ENCODE data around the gene INPP5F.

Gene INPP5F

DNA sequence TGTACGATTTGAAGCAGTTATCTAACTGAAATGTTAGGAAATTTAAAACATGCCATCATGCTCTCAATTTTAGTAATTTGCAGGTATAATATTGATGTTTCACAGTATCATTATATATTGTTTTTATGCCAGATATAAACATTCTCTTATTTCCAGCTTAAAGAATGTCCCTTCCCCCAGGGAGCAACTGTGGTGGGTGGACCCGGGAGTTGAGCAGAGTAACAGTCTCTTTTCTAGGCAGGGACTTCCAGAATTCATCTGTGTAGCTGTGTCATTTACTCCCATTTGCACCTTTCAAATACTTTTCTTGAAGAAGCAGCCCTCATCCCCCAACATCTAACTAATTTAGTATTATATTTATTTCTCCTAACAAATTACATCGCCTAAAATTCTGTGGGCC is 9.6 kb downstream of the INPP5F start:
- H3K9ac ChIP-seq (ENCODE audit: low read length) = no peak overlapping the region
- H3F3A ChIP-seq (ENCODE audit: insufficient read depth, low read length) = no peaks in the 10 kb centered on the region
- H3K79me2 ChIP-seq (ENCODE audit: insufficient read depth, low read length) = no peaks in the 10 kb centered on the region
- no peak overlapping the region for H3K27ac ChIP-seq (ENCODE audit: low read depth, low read length, poor library complexity, severe bottlenecking)
- H3K4me2 ChIP-seq (ENCODE audit: low read length) = no peak overlapping the region
- H3K9me2 ChIP-seq (ENCODE audit: low read depth, low read length) = no peaks in the 10 kb centered on the region
- no peak overlapping the region for H2AFZ ChIP-seq (ENCODE audit: low read length)
- no peaks in the 10 kb centered on the region for H3K36me3 ChIP-seq (ENCODE audit: insufficient read depth, low read length)
- H4K20me1 ChIP-seq (ENCODE audit: insufficient read depth, low read length) = no peaks in the 10 kb centered on the region
- H3K4me1 ChIP-seq (ENCODE audit: insufficient read depth, low read length, severe bottlenecking) = no peaks in the 10 kb centered on the region
- no peak overlapping the region for H3K4me3 ChIP-seq (ENCODE audit: low read depth, low read length, poor library complexity, severe bottlenecking)
- no peak for TF ChIP-seq EZH2 (IDR thresholded peaks at IDR 0.05; ENCODE audit: borderline replicate concordance, low read length)
- TF ChIP-seq, protein P1, sequence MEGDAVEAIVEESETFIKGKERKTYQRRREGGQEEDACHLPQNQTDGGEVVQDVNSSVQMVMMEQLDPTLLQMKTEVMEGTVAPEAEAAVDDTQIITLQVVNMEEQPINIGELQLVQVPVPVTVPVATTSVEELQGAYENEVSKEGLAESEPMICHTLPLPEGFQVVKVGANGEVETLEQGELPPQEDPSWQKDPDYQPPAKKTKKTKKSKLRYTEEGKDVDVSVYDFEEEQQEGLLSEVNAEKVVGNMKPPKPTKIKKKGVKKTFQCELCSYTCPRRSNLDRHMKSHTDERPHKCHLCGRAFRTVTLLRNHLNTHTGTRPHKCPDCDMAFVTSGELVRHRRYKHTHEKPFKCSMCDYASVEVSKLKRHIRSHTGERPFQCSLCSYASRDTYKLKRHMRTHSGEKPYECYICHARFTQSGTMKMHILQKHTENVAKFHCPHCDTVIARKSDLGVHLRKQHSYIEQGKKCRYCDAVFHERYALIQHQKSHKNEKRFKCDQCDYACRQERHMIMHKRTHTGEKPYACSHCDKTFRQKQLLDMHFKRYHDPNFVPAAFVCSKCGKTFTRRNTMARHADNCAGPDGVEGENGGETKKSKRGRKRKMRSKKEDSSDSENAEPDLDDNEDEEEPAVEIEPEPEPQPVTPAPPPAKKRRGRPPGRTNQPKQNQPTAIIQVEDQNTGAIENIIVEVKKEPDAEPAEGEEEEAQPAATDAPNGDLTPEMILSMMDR (IDR thresholded peaks at IDR 0.05; ENCODE audit: low read length) = no peak
- H3K9me3 ChIP-seq (ENCODE audit: low read length) = no peaks in the 10 kb centered on the region
- H3K27me3 ChIP-seq (ENCODE audit: insufficient read depth, low read length) = no peaks in the 10 kb centered on the region

- Histone ChIP-seq H3F3A (ENCODE audit: insufficient read depth, low read length) (no peaks in the 10 kb centered on the region), H3K9me2 (ENCODE audit: low read depth, low read length) (no peaks in the 10 kb centered on the region), H3K27ac (ENCODE audit: low read depth, low read length, poor library complexity, severe bottlenecking) (no peak overlapping the region), H2AFZ (ENCODE audit: low read length) (no peak overlapping the region), H3K9me3 (ENCODE audit: low read length) (no peaks in the 10 kb centered on the region), H4K20me1 (ENCODE audit: insufficient read depth, low read length) (no peaks in the 10 kb centered on the region), H3K9ac (ENCODE audit: low read length) (no peak overlapping the region), H3K4me2 (ENCODE audit: low read length) (no peak overlapping the region), H3K4me1 (ENCODE audit: insufficient read depth, low read length, severe bottlenecking) (no peaks in the 10 kb centered on the region), H3K79me2 (ENCODE audit: insufficient read depth, low read length) (no peaks in the 10 kb centered on the region), H3K4me3 (ENCODE audit: low read depth, low read length, poor library complexity, severe bottlenecking) (no peak overlapping the region), H3K36me3 (ENCODE audit: insufficient read depth, low read length) (no peaks in the 10 kb centered on the region), H3K27me3 (ENCODE audit: insufficient read depth, low read length) (no peaks in the 10 kb centered on the region)
- TF ChIP-seq, protein P1 (IDR thresholded peaks at IDR 0.05; ENCODE audit: low read length) = no peak
These were observed 10.4 kb downstream of the INPP5F start for GRCh38 chr10:119736220-119736619.

GRCh38 chr10:119737039-119737663 is 11.3 kb downstream of the INPP5F start:
- H3K9ac ChIP-seq (ENCODE audit: low read length) = no peak overlapping the region
- no peaks in the 10 kb centered on the region for H3K36me3 ChIP-seq (ENCODE audit: insufficient read depth, low read length)
- no peaks in the 10 kb centered on the region for H3K27me3 ChIP-seq (ENCODE audit: insufficient read depth, low read length)
- no peaks in the 10 kb centered on the region for H3F3A ChIP-seq (ENCODE audit: insufficient read depth, low read length)
- H2AFZ ChIP-seq (ENCODE audit: low read length) = no peak overlapping the region
- H3K9me2 ChIP-seq (ENCODE audit: low read depth, low read length) = no peaks in the 10 kb centered on the region
- no peaks in the 10 kb centered on the region for H3K9me3 ChIP-seq (ENCODE audit: low read length)
- H4K20me1 ChIP-seq (ENCODE audit: insufficient read depth, low read length) = no peaks in the 10 kb centered on the region
- H3K27ac ChIP-seq (ENCODE audit: low read depth, low read length, poor library complexity, severe bottlenecking) = no peak overlapping the region
- no peak overlapping the region for H3K4me3 ChIP-seq (ENCODE audit: low read depth, low read length, poor library complexity, severe bottlenecking)
- no peaks in the 10 kb centered on the region for H3K4me1 ChIP-seq (ENCODE audit: insufficient read depth, low read length, severe bottlenecking)
- TF ChIP-seq, protein P1 (IDR thresholded peaks at IDR 0.05; ENCODE audit: low read length) = no peak
- TF ChIP-seq EZH2 (IDR thresholded peaks at IDR 0.05; ENCODE audit: borderline replicate concordance, low read length) = no peak
- H3K79me2 ChIP-seq (ENCODE audit: insufficient read depth, low read length) = no peaks in the 10 kb centered on the region
- H3K4me2 ChIP-seq (ENCODE audit: low read length) = no peak overlapping the region
